ENCODE data around the gene DNAJB14.

Gene DNAJB14

GRCh38 chr4:99947190-99947578 lies 766 bp upstream of the DNAJB14 start:
- DNase-seq, result no peak
- Histone ChIP-seq H3K36me3 (ENCODE audit: control insufficient read depth, insufficient read depth, low read length) (peaks cover 6% of the 10 kb centered on the region), H3K4me1 (ENCODE audit: control insufficient read depth, insufficient read depth, low read length, poor library complexity, severe bottlenecking) (peaks cover 34% of the 10 kb centered on the region), H3K4me3 (ENCODE audit: insufficient read depth, low read depth, low read length, poor library complexity, severe bottlenecking) (peak overlapping the region; percentile 91), H3K9me3 (ENCODE audit: control insufficient read depth, low read length) (no peaks in the 10 kb centered on the region), H3K27ac (ENCODE audit: insufficient read depth, low read length, poor library complexity, severe bottlenecking) (peak overlapping the region; percentile 89), H3K27me3 (replicated peaks; ENCODE audit: control insufficient read depth, insufficient read depth, low read length, poor library complexity, severe bottlenecking) (no peaks in the 10 kb centered on the region)

DNA sequence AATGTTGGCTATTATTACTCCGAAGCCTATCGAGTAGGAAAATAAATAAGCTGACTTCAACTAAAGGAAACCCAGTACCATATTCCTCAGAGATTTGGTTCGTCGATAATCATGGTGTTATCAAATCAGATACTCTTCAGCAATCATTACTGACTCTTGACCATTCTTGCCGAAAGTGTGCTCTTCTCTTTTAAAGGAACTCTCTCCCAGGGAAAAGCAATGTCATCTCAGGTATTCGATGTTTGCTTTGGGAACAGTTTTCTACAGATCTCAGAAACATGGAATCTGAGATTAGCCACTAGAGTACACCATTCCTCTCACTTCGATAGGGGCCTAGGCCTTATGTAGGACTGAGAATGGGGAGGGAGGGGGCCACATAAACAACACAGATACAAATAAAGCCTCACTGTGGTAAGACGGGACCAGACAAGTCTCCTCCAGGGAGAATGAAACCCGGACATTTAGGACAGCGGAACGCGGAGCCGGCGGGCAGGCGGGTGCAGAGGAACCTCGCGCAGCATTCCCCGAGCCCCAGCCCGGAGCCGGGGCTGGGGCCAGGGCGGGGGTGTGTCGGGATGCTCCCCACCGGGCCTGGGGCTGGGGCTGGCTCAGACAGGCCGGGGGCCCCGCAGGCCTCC lies 581 bp downstream of the DNAJB14 start:
- Histone ChIP-seq H3K27ac (ENCODE audit: insufficient read depth, low read length, poor library complexity, severe bottlenecking) (peak overlapping the region; percentile 89), H3K9me3 (ENCODE audit: control insufficient read depth, low read length) (no peaks in the 10 kb centered on the region), H3K4me1 (ENCODE audit: control insufficient read depth, insufficient read depth, low read length, poor library complexity, severe bottlenecking) (peaks cover 34% of the 10 kb centered on the region), H3K36me3 (ENCODE audit: control insufficient read depth, insufficient read depth, low read length) (peaks cover 6% of the 10 kb centered on the region), H3K27me3 (replicated peaks; ENCODE audit: control insufficient read depth, insufficient read depth, low read length, poor library complexity, severe bottlenecking) (no peaks in the 10 kb centered on the region), H3K4me3 (ENCODE audit: insufficient read depth, low read depth, low read length, poor library complexity, severe bottlenecking) (peak overlapping the region; percentile 91)
- no peak for DNase-seq

DNA sequence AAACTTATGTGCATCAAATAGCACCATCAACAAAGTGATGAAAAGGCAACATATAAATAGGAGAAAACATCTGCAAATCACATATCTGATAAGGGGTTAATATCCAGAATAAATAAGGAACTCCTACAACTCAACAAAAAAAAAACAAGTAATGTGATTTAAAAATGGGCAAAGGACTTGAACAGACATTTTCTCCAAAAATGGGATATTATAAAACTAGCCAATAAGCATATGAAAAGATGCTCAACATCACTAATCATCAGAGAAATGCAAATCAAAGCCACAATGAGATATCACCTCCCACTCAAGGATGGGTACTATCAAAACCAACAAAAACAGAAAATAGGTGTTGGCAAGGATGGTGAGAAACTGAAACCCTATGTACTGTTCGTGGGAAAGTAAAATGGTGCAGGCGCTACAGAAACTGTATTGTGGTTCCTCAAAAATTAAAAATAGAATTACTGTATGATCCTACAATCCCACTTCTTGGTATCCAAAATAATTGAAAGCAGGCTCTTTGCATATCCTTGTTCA lies 2.4 kb downstream of the DNAJB14 start:
- Histone ChIP-seq H3K4me1 (ENCODE audit: control insufficient read depth, insufficient read depth, low read length, poor library complexity, severe bottlenecking) (peaks cover 34% of the 10 kb centered on the region), H3K27ac (ENCODE audit: insufficient read depth, low read length, poor library complexity, severe bottlenecking) (no peak overlapping the region), H3K27me3 (replicated peaks; ENCODE audit: control insufficient read depth, insufficient read depth, low read length, poor library complexity, severe bottlenecking) (no peaks in the 10 kb centered on the region), H3K4me3 (ENCODE audit: insufficient read depth, low read depth, low read length, poor library complexity, severe bottlenecking) (no peak overlapping the region), H3K36me3 (ENCODE audit: control insufficient read depth, insufficient read depth, low read length) (peaks cover 6% of the 10 kb centered on the region), H3K9me3 (ENCODE audit: control insufficient read depth, low read length) (no peaks in the 10 kb centered on the region)
- no peak for DNase-seq

GRCh38 chr4:99938243-99938753 lies 8.1 kb downstream of the DNAJB14 start:
- Histone ChIP-seq H3K9me3 (ENCODE audit: control insufficient read depth, low read length) (no peaks in the 10 kb centered on the region), H3K27ac (ENCODE audit: insufficient read depth, low read length, poor library complexity, severe bottlenecking) (no peak overlapping the region), H3K27me3 (replicated peaks; ENCODE audit: control insufficient read depth, insufficient read depth, low read length, poor library complexity, severe bottlenecking) (no peaks in the 10 kb centered on the region), H3K36me3 (ENCODE audit: control insufficient read depth, insufficient read depth, low read length) (no peaks in the 10 kb centered on the region), H3K4me1 (ENCODE audit: control insufficient read depth, insufficient read depth, low read length, poor library complexity, severe bottlenecking) (peaks cover 8% of the 10 kb centered on the region), H3K4me3 (ENCODE audit: insufficient read depth, low read depth, low read length, poor library complexity, severe bottlenecking) (no peak overlapping the region)
- no peak for DNase-seq

DNA sequence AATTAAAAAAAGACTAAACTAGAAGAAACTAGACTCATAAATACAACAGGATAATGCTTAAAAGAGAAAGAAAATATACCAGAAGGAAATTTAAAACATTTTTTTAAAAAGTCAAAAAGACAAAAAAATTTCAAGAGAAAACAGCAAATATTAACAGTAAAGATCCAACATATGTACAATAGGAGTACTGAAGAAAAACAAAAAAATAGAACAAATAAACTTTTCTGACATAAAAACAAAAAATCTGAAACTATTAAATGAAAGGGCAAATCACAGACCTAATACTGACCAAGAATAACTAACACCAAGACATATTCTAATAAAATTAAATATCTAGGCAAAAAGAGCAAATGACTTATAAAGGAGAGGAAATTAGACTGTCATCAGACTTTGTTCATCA lies 11.5 kb downstream of the DNAJB14 start:
- DNase-seq, result no peak
- peaks cover 5% of the 10 kb centered on the region for H3K4me1 ChIP-seq (ENCODE audit: control insufficient read depth, insufficient read depth, low read length, poor library complexity, severe bottlenecking)

GRCh38 chr4:99927566-99927965 lies 18.9 kb downstream of the DNAJB14 start:
- no peak for DNase-seq
- Histone ChIP-seq H3K27ac (ENCODE audit: insufficient read depth, low read length, poor library complexity, severe bottlenecking) (no peak overlapping the region), H3K4me1 (ENCODE audit: control insufficient read depth, insufficient read depth, low read length, poor library complexity, severe bottlenecking) (no peaks in the 10 kb centered on the region), H3K36me3 (ENCODE audit: control insufficient read depth, insufficient read depth, low read length) (peaks cover 14% of the 10 kb centered on the region), H3K9me3 (ENCODE audit: control insufficient read depth, low read length) (no peaks in the 10 kb centered on the region), H3K4me3 (ENCODE audit: insufficient read depth, low read depth, low read length, poor library complexity, severe bottlenecking) (no peak overlapping the region), H3K27me3 (replicated peaks; ENCODE audit: control insufficient read depth, insufficient read depth, low read length, poor library complexity, severe bottlenecking) (no peaks in the 10 kb centered on the region)

More for the DNA sequence above, 11.5 kb downstream of the DNAJB14 start:
- Histone ChIP-seq H3K4me3 (ENCODE audit: insufficient read depth, low read depth, low read length, poor library complexity, severe bottlenecking) (no peak overlapping the region), H3K27ac (ENCODE audit: insufficient read depth, low read length, poor library complexity, severe bottlenecking) (no peak overlapping the region), H3K27me3 (replicated peaks; ENCODE audit: control insufficient read depth, insufficient read depth, low read length, poor library complexity, severe bottlenecking) (no peaks in the 10 kb centered on the region), H3K9me3 (ENCODE audit: control insufficient read depth, low read length) (no peaks in the 10 kb centered on the region), H3K36me3 (ENCODE audit: control insufficient read depth, insufficient read depth, low read length) (no peaks in the 10 kb centered on the region)

DNA sequence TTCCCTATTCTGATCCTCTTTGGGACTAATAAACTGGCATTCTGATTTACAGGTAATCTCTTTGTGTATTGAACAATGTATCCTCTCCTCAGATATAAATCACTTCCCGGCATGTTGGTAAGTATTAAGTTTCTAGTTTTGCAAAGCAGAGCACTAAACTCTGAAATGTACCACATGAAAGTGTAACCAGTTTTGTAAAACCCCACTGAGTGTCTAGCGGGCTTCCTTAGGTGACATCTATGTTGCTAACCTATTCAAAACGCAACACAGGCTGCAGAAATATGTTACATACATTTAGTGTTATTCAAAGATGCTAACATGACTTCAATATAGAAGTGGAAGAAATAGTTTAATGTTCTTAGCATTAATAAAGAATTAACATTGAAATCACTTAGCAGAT lies 25.2 kb downstream of the DNAJB14 start:
- H3K36me3 ChIP-seq (ENCODE audit: control insufficient read depth, insufficient read depth, low read length), result peaks cover 34% of the 10 kb centered on the region

DNA sequence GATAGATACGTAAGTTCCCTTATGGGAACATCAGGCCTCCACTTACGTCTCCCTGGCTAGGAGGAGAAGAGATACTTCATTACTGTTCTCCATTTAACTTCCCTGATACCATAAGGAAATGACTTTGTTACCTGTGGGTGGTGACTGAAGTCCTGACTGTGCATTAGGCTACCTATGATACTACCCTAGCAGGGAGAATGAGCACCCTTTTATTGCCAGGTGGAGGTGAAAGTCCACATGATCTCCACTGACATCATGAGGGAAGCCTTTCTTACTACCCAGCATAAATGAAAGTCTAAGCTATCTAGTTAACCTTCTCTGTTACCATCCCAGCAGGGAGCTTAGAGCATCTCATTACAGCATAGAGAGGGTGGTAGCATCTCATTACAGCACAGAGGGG lies 27.8 kb downstream of the DNAJB14 start:
- H3K4me3 ChIP-seq (ENCODE audit: insufficient read depth, low read depth, low read length, poor library complexity, severe bottlenecking), result no peak overlapping the region
- H3K27ac ChIP-seq (ENCODE audit: insufficient read depth, low read length, poor library complexity, severe bottlenecking), result no peak overlapping the region
- DNase-seq, result no peak
- no peaks in the 10 kb centered on the region for H3K27me3 ChIP-seq (replicated peaks; ENCODE audit: control insufficient read depth, insufficient read depth, low read length, poor library complexity, severe bottlenecking)
- H3K36me3 ChIP-seq (ENCODE audit: control insufficient read depth, insufficient read depth, low read length), result peaks cover 25% of the 10 kb centered on the region
- H3K9me3 ChIP-seq (ENCODE audit: control insufficient read depth, low read length), result no peaks in the 10 kb centered on the region
- H3K4me1 ChIP-seq (ENCODE audit: control insufficient read depth, insufficient read depth, low read length, poor library complexity, severe bottlenecking), result peaks cover 3% of the 10 kb centered on the region

More for the DNA sequence above, 25.2 kb downstream of the DNAJB14 start:
- Histone ChIP-seq H3K27ac (ENCODE audit: insufficient read depth, low read length, poor library complexity, severe bottlenecking) (no peak overlapping the region), H3K4me1 (ENCODE audit: control insufficient read depth, insufficient read depth, low read length, poor library complexity, severe bottlenecking) (peaks cover 2% of the 10 kb centered on the region), H3K9me3 (ENCODE audit: control insufficient read depth, low read length) (no peaks in the 10 kb centered on the region), H3K4me3 (ENCODE audit: insufficient read depth, low read depth, low read length, poor library complexity, severe bottlenecking) (no peak overlapping the region), H3K27me3 (replicated peaks; ENCODE audit: control insufficient read depth, insufficient read depth, low read length, poor library complexity, severe bottlenecking) (no peaks in the 10 kb centered on the region)
- DNase-seq, result no peak

DNA sequence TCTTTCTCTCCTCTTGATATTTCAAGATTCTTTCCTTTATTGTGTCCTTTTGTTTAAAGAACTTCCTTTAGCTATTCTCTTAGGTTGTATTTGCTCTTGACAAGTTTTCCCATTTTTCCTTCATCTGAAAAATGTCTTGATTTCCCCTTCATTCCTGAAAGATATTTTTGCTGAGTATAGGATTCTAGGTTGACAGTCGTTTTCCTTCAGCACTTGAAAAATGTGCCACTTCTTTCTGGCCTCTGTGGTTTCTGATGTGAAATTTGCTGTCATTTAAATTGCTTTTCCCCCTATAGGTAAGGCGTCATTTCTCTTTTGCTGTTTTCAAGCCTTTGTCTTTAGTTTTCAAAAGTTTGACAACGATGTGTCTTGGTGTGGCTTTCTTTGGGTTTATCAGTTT lies 28.8 kb downstream of the DNAJB14 start:
- H3K27me3 ChIP-seq (replicated peaks; ENCODE audit: control insufficient read depth, insufficient read depth, low read length, poor library complexity, severe bottlenecking), result no peaks in the 10 kb centered on the region
- H3K27ac ChIP-seq (ENCODE audit: insufficient read depth, low read length, poor library complexity, severe bottlenecking), result no peak overlapping the region
- no peaks in the 10 kb centered on the region for H3K9me3 ChIP-seq (ENCODE audit: control insufficient read depth, low read length)
- H3K36me3 ChIP-seq (ENCODE audit: control insufficient read depth, insufficient read depth, low read length), result peaks cover 24% of the 10 kb centered on the region
- H3K4me3 ChIP-seq (ENCODE audit: insufficient read depth, low read depth, low read length, poor library complexity, severe bottlenecking), result no peak overlapping the region
- no peak for DNase-seq
- H3K4me1 ChIP-seq (ENCODE audit: control insufficient read depth, insufficient read depth, low read length, poor library complexity, severe bottlenecking), result peaks cover 3% of the 10 kb centered on the region

DNA sequence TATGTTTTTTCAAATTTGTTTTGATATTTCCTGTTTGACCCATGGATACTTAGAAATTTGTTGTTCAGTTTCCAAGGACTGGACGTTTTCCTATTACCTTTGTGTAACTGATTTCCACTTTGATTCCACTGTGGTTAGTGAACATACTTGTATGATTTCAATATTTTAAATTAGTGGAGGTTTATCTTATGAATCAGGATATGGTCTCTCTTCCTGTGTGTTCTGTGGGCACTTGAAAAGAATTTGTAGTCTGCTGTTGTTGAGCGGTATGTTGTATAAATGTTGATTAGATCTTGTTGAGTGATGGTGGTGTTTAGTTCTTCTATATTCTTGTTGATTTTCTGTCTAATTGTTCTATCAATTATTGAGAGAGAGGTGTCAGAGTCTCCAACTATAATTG lies 31.0 kb downstream of the DNAJB14 start:
- no peaks in the 10 kb centered on the region for H3K9me3 ChIP-seq (ENCODE audit: control insufficient read depth, low read length)
- peaks cover 22% of the 10 kb centered on the region for H3K36me3 ChIP-seq (ENCODE audit: control insufficient read depth, insufficient read depth, low read length)
- H3K4me3 ChIP-seq (ENCODE audit: insufficient read depth, low read depth, low read length, poor library complexity, severe bottlenecking), result no peak overlapping the region
- peaks cover 3% of the 10 kb centered on the region for H3K4me1 ChIP-seq (ENCODE audit: control insufficient read depth, insufficient read depth, low read length, poor library complexity, severe bottlenecking)
- H3K27ac ChIP-seq (ENCODE audit: insufficient read depth, low read length, poor library complexity, severe bottlenecking), result no peak overlapping the region
- no peaks in the 10 kb centered on the region for H3K27me3 ChIP-seq (replicated peaks; ENCODE audit: control insufficient read depth, insufficient read depth, low read length, poor library complexity, severe bottlenecking)
- no peak for DNase-seq
